Measurements from ENCODE around the gene HPS1.

Gene HPS1

GRCh38 chr10:98410759-98411158, 36.0 kb downstream of the HPS1 start:
- DNase-seq = no peak

- DNase-seq = no peak
These were observed 36.5 kb downstream of the HPS1 start for GRCh38 chr10:98410135-98410743.

- no peak for DNase-seq
These were observed 37.9 kb downstream of the HPS1 start for GRCh38 chr10:98408799-98409198.

GRCh38 chr10:98407744-98408241, 38.9 kb downstream of the HPS1 start:
- no peak for DNase-seq

- no peak for DNase-seq
These were observed 39.6 kb downstream of the HPS1 start for GRCh38 chr10:98407017-98407743.

GRCh38 chr10:98405422-98405821, 41.3 kb downstream of the HPS1 start:
- DNase-seq = no peak

GRCh38 chr10:98404571-98405359, 42.0 kb downstream of the HPS1 start:
- no peak for DNase-seq

- peak; percentile 10 for DNase-seq
These were observed 42.8 kb downstream of the HPS1 start for GRCh38 chr10:98403812-98404504.

- DNase-seq = no peak
These were observed 43.6 kb downstream of the HPS1 start for GRCh38 chr10:98402931-98403718.

- DNase-seq = no peak
These were observed 44.3 kb downstream of the HPS1 start for GRCh38 chr10:98402478-98402877.

- DNase-seq = no peak
These were observed 46.3 kb downstream of the HPS1 start for GRCh38 chr10:98400482-98400881.

GRCh38 chr10:98399784-98400183, 47.0 kb downstream of the HPS1 start:
- DNase-seq = no peak

GRCh38 chr10:98397089-98397600, 49.6 kb downstream of the HPS1 start:
- DNase-seq = no peak

GRCh38 chr10:98396096-98397063, 50.4 kb downstream of the HPS1 start:
- DNase-seq = no peak

- DNase-seq = no peak
These were observed 51.8 kb downstream of the HPS1 start for GRCh38 chr10:98394851-98395440.

GRCh38 chr10:98391578-98391991, 55.1 kb downstream of the HPS1 start:
- peak; percentile 28 for DNase-seq

- peak; percentile 17 for DNase-seq
These were observed 55.7 kb downstream of the HPS1 start for GRCh38 chr10:98391065-98391464.

- DNase-seq = no peak
These were observed 56.3 kb downstream of the HPS1 start for GRCh38 chr10:98390406-98390805.

GRCh38 chr10:98389398-98389797, 57.3 kb downstream of the HPS1 start:
- no peak for DNase-seq

GRCh38 chr10:98388101-98388655, 58.6 kb downstream of the HPS1 start:
- no peak for DNase-seq

Measured in CD4-positive, alpha-beta T cell treated with Interleukin-21 for 1 hour (primary cell).